Aorta (tissue), 5 donors: Measurements from ENCODE around the gene LRRN4. TPM values are rescaled to one million over a fixed set of nuclear protein-coding genes. Genes with fewer than 3 reads are reported as not detected.

ENCODE experiments used
- ATAC-seq: fragments of 200-7000 bp; cut with Tn5 transposase; one replicate; pipeline ENCODE4 v1.9.1; 2022; ENCODE audit warnings: moderate library complexity; ENCODE audit not compliant: low FRiP score
- DNase-seq, 2 donors: peaks; one replicate each; pipeline ENCODE4 v3.0.0-alpha.2; 2020
- H3K27ac ChIP-seq, 2 donors: one replicate each; pipeline ENCODE4 v1.5.1; 2013; ENCODE audit warnings: low read length in 2 of 2, mild to moderate bottlenecking in 2 of 2, moderate library complexity in 2 of 2, control low read depth in 1 of 2, inconsistent platforms in 1 of 2, low read depth in 1 of 2
- H3K27me3 ChIP-seq, 2 donors: one replicate each; pipeline ENCODE4 v1.6.1; 2013; ENCODE audit warnings: control low read depth in 1 of 2, low read length in 1 of 2, mild to moderate bottlenecking in 1 of 2, moderate library complexity in 1 of 2; ENCODE audit not compliant: insufficient read depth in 2 of 2, control insufficient read depth in 1 of 2
- H3K36me3 ChIP-seq, 2 donors: one replicate each; pipeline ENCODE4 v1.6.1; 2013; ENCODE audit warnings: control low read depth in 1 of 2, low read length in 1 of 2, mild to moderate bottlenecking in 1 of 2; ENCODE audit not compliant: insufficient read depth in 2 of 2, control insufficient read depth in 1 of 2
- H3K4me1 ChIP-seq, 2 donors: one replicate each; pipeline ENCODE4 v1.6.1; 2013; ENCODE audit warnings: low read length in 2 of 2, control low read depth in 1 of 2, mild to moderate bottlenecking in 1 of 2, moderate library complexity in 1 of 2; ENCODE audit not compliant: insufficient read depth in 2 of 2, control insufficient read depth in 1 of 2
- H3K4me3 ChIP-seq, 2 donors: one replicate each; pipeline ENCODE4 v1.5.1; 2013; ENCODE audit warnings: low read length in 2 of 2, control low read depth in 1 of 2, mild to moderate bottlenecking in 1 of 2
- H3K9me3 ChIP-seq: one replicate; pipeline ENCODE4 v1.6.1; 2013; ENCODE audit warnings: mild to moderate bottlenecking, low read length; ENCODE audit not compliant: control insufficient read depth
- WGBS, 2 donors: extraction: QIAGEN DNeasy Blood & Tissue Kit; methylation state at CpG; one replicate each; pipeline ENCODE4 v1.1.7; 2013; 5-methylcytosine and 5-hydroxymethylcytosine counted together
- intact Hi-C, 2 donors: fragments of 100-400 bp; cut with DNase I; formaldehyde crosslinking; loops; one replicate each; pipeline versions ENCODE4 v1.14.2 to v1.15.0; 2022
- polyA plus RNA-seq, 2 donors: library from polyadenylated mRNA; stranded (reverse); fragments of 200-250 nt; gene quantifications; one replicate each; pipeline ENCODE4 v1.2.3, GENCODE V29; 2013
- total RNA-seq, 2 donors: library from RNA; stranded (reverse); fragmentation: NEBNext Ultra II Directional; extraction: Animal tissue kit (Norgen Biotek cat#: 25700); gene quantifications; one replicate each; pipeline ENCODE4 v1.2.1, GENCODE V29; 2021
- donor health status: healthy with polysubstance abuse.
- donor health status: Bipolar disorder and iron deficiency.
- donor health status: DM: no; HTN: no; CAD: no.
- donor health status: DM: no; HTN: no; CAD: no.
- donor health status: DM: yes; HTN: yes; CAD: no.

Gene LRRN4
- total and polyA plus RNA-seq, 4 donors, result 0.36 TPM; not detected in 3

- no peak overlapping the region for H3K4me3 ChIP-seq
- ATAC-seq, result no peak
- H3K27me3 ChIP-seq, result no peaks in the 10 kb centered on the region
- intact Hi-C loops, result no loop called here
- no peaks in the 10 kb centered on the region for H3K9me3 ChIP-seq
- H3K4me1 ChIP-seq, result peaks cover 5 to 9% of the 10 kb centered on the region in 2 donors
- whole genome bisulfite sequencing, 2 donors, result 90 to 93% methylated on average over 6 of the region's 6 CpGs
- no peak overlapping the region for H3K27ac ChIP-seq
- DNase-seq, result no peak
- peaks cover 0 to 6% of the 10 kb centered on the region in 2 donors for H3K36me3 ChIP-seq
Measured at GRCh38 chr20:6030453-6031080, 23.3 kb downstream of the LRRN4 start.

- intact Hi-C loops, result no loop called here
- Histone ChIP-seq H3K27ac (no peak overlapping the region), H3K4me3 (no peak overlapping the region), H3K36me3 (peaks cover 0 to 9% of the 10 kb centered on the region in 2 donors), H3K27me3 (no peaks in the 10 kb centered on the region), H3K9me3 (no peaks in the 10 kb centered on the region), H3K4me1 (peaks cover 5 to 9% of the 10 kb centered on the region in 2 donors)
- 47 to 53% methylated on average over 6 of the region's 6 CpGs for WGBS, 2 donors
- ATAC-seq (no peak), DNase-seq (no peak)
Measured at GRCh38 chr20:6029538-6029937, 24.3 kb downstream of the LRRN4 start.

GRCh38 chr20:6028818-6029217 lies 25.0 kb downstream of the LRRN4 start:
- no peak for DNase-seq
- ATAC-seq, result no peak
- intact Hi-C loops, result no loop called here
- H3K36me3 ChIP-seq, result peaks cover 0 to 9% of the 10 kb centered on the region in 2 donors
- H3K4me1 ChIP-seq, result peaks cover 2 to 9% of the 10 kb centered on the region in 2 donors
- H3K9me3 ChIP-seq, result no peaks in the 10 kb centered on the region
- H3K27ac ChIP-seq, result no peak overlapping the region
- no peaks in the 10 kb centered on the region for H3K27me3 ChIP-seq
- no peak overlapping the region for H3K4me3 ChIP-seq

- H3K9me3 ChIP-seq, result no peaks in the 10 kb centered on the region
- ATAC-seq, result no peak
- no peak for DNase-seq
- H3K27me3 ChIP-seq, result no peaks in the 10 kb centered on the region
- peaks cover 0 to 9% of the 10 kb centered on the region in 2 donors for H3K36me3 ChIP-seq
- H3K27ac ChIP-seq, result no peak overlapping the region
- 93 to 97% methylated on average over 3 of the region's 3 CpGs for WGBS, 2 donors
- intact Hi-C loops, result no loop called here
- no peak overlapping the region for H3K4me3 ChIP-seq
- peaks cover 0 to 8% of the 10 kb centered on the region in 2 donors for H3K4me1 ChIP-seq
Measured at GRCh38 chr20:6026051-6026450, 27.8 kb downstream of the LRRN4 start.

- DNase-seq, result no peak
- Histone ChIP-seq H3K9me3 (no peaks in the 10 kb centered on the region), H3K4me3 (no peak overlapping the region), H3K27me3 (no peaks in the 10 kb centered on the region), H3K4me1 (peaks cover 0 to 8% of the 10 kb centered on the region in 2 donors), H3K36me3 (peaks cover 0 to 6% of the 10 kb centered on the region in 2 donors), H3K27ac (no peak overlapping the region)
- ATAC-seq, result no peak
- 99 to 100% methylated on average over 1 of the region's 1 CpG for WGBS, 2 donors
- intact Hi-C loops, result no loop called here
Measured at GRCh38 chr20:6024768-6025167, 29.1 kb downstream of the LRRN4 start.

- no peak overlapping the region for H3K4me3 ChIP-seq
- intact Hi-C loops, result no loop called here
- H3K36me3 ChIP-seq, result peaks cover 0 to 4% of the 10 kb centered on the region in 2 donors
- H3K27ac ChIP-seq, result no peak overlapping the region
- DNase-seq, result no peak
- H3K9me3 ChIP-seq, result no peaks in the 10 kb centered on the region
- no peaks in the 10 kb centered on the region for H3K4me1 ChIP-seq
- no peaks in the 10 kb centered on the region for H3K27me3 ChIP-seq
- no peak for ATAC-seq
- 81 to 84% methylated on average over 7 of the region's 7 CpGs for WGBS, 2 donors
Measured at GRCh38 chr20:6017880-6018279, 36.0 kb downstream of the LRRN4 start.

GRCh38 chr20:6017467-6017866 lies 36.4 kb downstream of the LRRN4 start:
- DNase-seq (no peak), ATAC-seq (no peak)
- Histone ChIP-seq H3K4me3 (no peak overlapping the region), H3K36me3 (peaks cover 0 to 4% of the 10 kb centered on the region in 2 donors), H3K27me3 (no peaks in the 10 kb centered on the region), H3K27ac (no peak overlapping the region), H3K9me3 (no peaks in the 10 kb centered on the region), H3K4me1 (no peaks in the 10 kb centered on the region)
- intact Hi-C loops, result no loop called here

- no peaks in the 10 kb centered on the region for H3K4me1 ChIP-seq
- no peak overlapping the region for H3K27ac ChIP-seq
- no peaks in the 10 kb centered on the region for H3K27me3 ChIP-seq
- no peaks in the 10 kb centered on the region for H3K9me3 ChIP-seq
- H3K4me3 ChIP-seq, result no peak overlapping the region
- DNase-seq, result no peak
- peaks cover 7 to 9% of the 10 kb centered on the region in 2 donors for H3K36me3 ChIP-seq
- 45 to 58% methylated on average over 4 of the region's 4 CpGs for WGBS, 2 donors
- ATAC-seq, result no peak
- intact Hi-C loops, result no loop called here
Measured at GRCh38 chr20:6014957-6015356, 38.9 kb downstream of the LRRN4 start.

- DNase-seq (no peak), ATAC-seq (no peak)
- intact Hi-C loops, result no loop called here
- Histone ChIP-seq H3K9me3 (no peaks in the 10 kb centered on the region), H3K27ac (no peak overlapping the region), H3K4me1 (no peaks in the 10 kb centered on the region), H3K4me3 (no peak overlapping the region), H3K36me3 (peaks cover 7 to 9% of the 10 kb centered on the region in 2 donors), H3K27me3 (no peaks in the 10 kb centered on the region)
- 77 to 78% methylated on average over 3 of the region's 3 CpGs for WGBS, 2 donors
Measured at GRCh38 chr20:6014017-6014416, 39.8 kb downstream of the LRRN4 start.
